GM23338 (cell line): ENCODE results near the gene DNAH9. TPM values are rescaled to one million over a fixed set of nuclear protein-coding genes. Genes with fewer than 3 reads are reported as not detected.

Source experiments
- ATAC-seq: fragments of 200-7000 bp; cut with Tn5 transposase; 3 replicates; pipeline ENCODE4 v1.9.1; 2020
- DNase-seq: peaks from one replicate; pipeline ENCODE4 v3.0.0-alpha.2; 2015; ENCODE audit warnings: low spot score
- H2AFZ ChIP-seq: fragments of 200-600 bp; sonication (generic); 2 replicates; pipeline ENCODE4 v1.8.0; 2016; ENCODE audit warnings: antibody characterized with exemption, mild to moderate bottlenecking, moderate library complexity
- H3F3A ChIP-seq: fragments of 200-600 bp; sonication (generic); replicated peaks from 2 replicates; pipeline ENCODE4 v1.8.0; 2017; ENCODE audit warnings: antibody characterized with exemption, mixed run types, low read depth
- H3K27ac ChIP-seq: fragments of 200-600 bp; sonication (generic); 2 replicates; pipeline ENCODE4 v1.6.1; 2016; ENCODE audit warnings: low read depth
- H3K27me3 ChIP-seq: fragments of 200-600 bp; sonication (generic); 2 replicates; pipeline ENCODE4 v1.8.0; 2016; ENCODE audit warnings: mild to moderate bottlenecking, mixed run types, moderate library complexity; ENCODE audit not compliant: insufficient read depth
- H3K36me3 ChIP-seq: fragments of 200-600 bp; sonication (generic); 2 replicates; pipeline ENCODE4 v1.8.0; 2016; ENCODE audit warnings: mild to moderate bottlenecking; ENCODE audit not compliant: insufficient read depth
- H3K4me1 ChIP-seq: fragments of 200-600 bp; sonication (generic); 2 replicates; pipeline ENCODE4 v1.8.0; 2016; ENCODE audit warnings: mild to moderate bottlenecking, moderate library complexity; ENCODE audit not compliant: insufficient read depth
- H3K4me2 ChIP-seq: fragments of 200-600 bp; sonication (generic); 2 replicates; pipeline ENCODE4 v1.7.1; 2017; ENCODE audit warnings: mixed run types
- H3K4me3 ChIP-seq: fragments of 200-600 bp; sonication (generic); 2 replicates; pipeline ENCODE4 v1.6.1; 2016; ENCODE audit warnings: mixed run types
- H3K79me2 ChIP-seq: fragments of 200-600 bp; sonication (generic); replicated peaks from 2 replicates; pipeline ENCODE4 v1.8.0; 2017; ENCODE audit warnings: mild to moderate bottlenecking; ENCODE audit not compliant: insufficient read depth
- H3K9me2 ChIP-seq: fragments of 200-600 bp; sonication (generic); 2 replicates; pipeline ENCODE4 v1.8.0; 2017; ENCODE audit not compliant: insufficient read depth
- H4K20me1 ChIP-seq: fragments of 200-600 bp; sonication (generic); replicated peaks from 2 replicates; pipeline ENCODE4 v1.8.0; 2017; ENCODE audit warnings: mild to moderate bottlenecking; ENCODE audit not compliant: insufficient read depth
- H3K27ac Mint-ChIP-seq: 2 replicates; pipeline ENCODE4 v1.8.0; 2020; ENCODE audit warnings: inconsistent platforms, mild to moderate bottlenecking, moderate library complexity, mixed read lengths
- H3K27me3 Mint-ChIP-seq: 3 replicates; pipeline ENCODE4 v1.8.0; 2022; ENCODE audit warnings: low read depth, mild to moderate bottlenecking, moderate library complexity, mixed read lengths, inconsistent platforms; ENCODE audit not compliant: insufficient read depth, poor library complexity
- H3K36me3 Mint-ChIP-seq: 3 replicates; pipeline ENCODE4 v1.8.0; 2021; ENCODE audit warnings: low read depth, mild to moderate bottlenecking, inconsistent platforms, moderate library complexity, mixed read lengths
- H3K4me1 Mint-ChIP-seq: 3 replicates; pipeline ENCODE4 v1.8.0; 2020; ENCODE audit warnings: mild to moderate bottlenecking, inconsistent platforms, mixed read lengths
- H3K4me3 Mint-ChIP-seq: 3 replicates; pipeline ENCODE4 v1.8.0; 2021; ENCODE audit warnings: moderate library complexity, mild to moderate bottlenecking, inconsistent platforms, mixed read lengths
- H3K9me3 Mint-ChIP-seq: 3 replicates; pipeline ENCODE4 v1.8.0; 2020; ENCODE audit warnings: moderate library complexity, mild to moderate bottlenecking, inconsistent platforms, mixed read lengths
- CREB1 ChIP-seq: fragments of 250-450 bp; sonication (Bioruptor Pico); IDR thresholded peaks from 2 replicates; pipeline ENCODE4 v1.5.0; 2020; ENCODE audit warnings: low read depth, mild to moderate bottlenecking, moderate library complexity
- ETS1 ChIP-seq: IDR thresholded peaks from 2 replicates; pipeline ENCODE4 v1.6.1; 2016; ENCODE audit warnings: antibody characterized with exemption
- JUNB ChIP-seq: IDR thresholded peaks from one replicate; pipeline ENCODE4 v1.6.1; 2016; ENCODE audit warnings: antibody characterized with exemption; ENCODE audit not compliant: unreplicated experiment
- POLR2AphosphoS5 ChIP-seq: IDR thresholded peaks from 2 replicates; pipeline ENCODE4 v1.6.1; 2016; ENCODE audit warnings: antibody characterized with exemption, low read depth
- ZNF331 ChIP-seq: fragments of 250-450 bp; sonication (Bioruptor Pico); IDR thresholded peaks from 2 replicates; pipeline ENCODE4 v1.5.0; 2020; ENCODE audit warnings: low read depth, mild to moderate bottlenecking, moderate library complexity
- ZNF462 ChIP-seq: fragments of 250-450 bp; sonication (Bioruptor Pico); IDR thresholded peaks from 2 replicates; pipeline ENCODE4 v1.5.0; 2020; ENCODE audit warnings: mild to moderate bottlenecking, moderate library complexity
- polyA plus RNA-seq: library from polyadenylated mRNA; unstranded; fragments of >200 nt; fragmentation: Nextera tagmentation; extraction: Ambion mirVana; gene quantifications from 2 replicates; pipeline ENCODE4 v1.2.1, GENCODE V29; 2016
- total RNA-seq: library from RNA; depleted of rRNA; stranded (reverse); fragments of >200 nt; shearing (Covaris generic); gene quantifications from 2 replicates; pipeline ENCODE4 v1.2.3, GENCODE V29; 2014
- TF ChIP-seq, protein P1 (sequence below), 2 experiments: fragments of 200-600 bp in 1 of 2; sonication (generic) in 1 of 2; conservative IDR thresholded peaks; 2 replicates each; pipeline versions ENCODE4 v1.5.1 to v1.6.1; 2016 to 2017; ENCODE audit warnings: antibody characterized with exemption in 2 of 2, low read depth in 2 of 2, mild to moderate bottlenecking in 2 of 2, moderate library complexity in 1 of 2

Gene DNAH9
- total and polyA plus RNA-seq, 2 experiments from 2014 or later = not detected

GRCh38 chr17:11622492-11622891 is 24.2 kb downstream of the DNAH9 start:
- no peak overlapping the region for H3K4me3 ChIP-seq
- no peak overlapping the region for H3K27ac ChIP-seq
- no peak overlapping the region for H3K4me2 ChIP-seq
- peaks cover 9% of the 10 kb centered on the region for H3K27me3 Mint-ChIP-seq
- DNase-seq = no peak
- TF ChIP-seq ZNF331 (no peak), POLR2AphosphoS5 (no peak), ZNF462 (no peak), JUNB (no peak), ETS1 (no peak), CREB1 (CRISPR knock-in tag) (no peak)
- TF ChIP-seq, protein P1, sequence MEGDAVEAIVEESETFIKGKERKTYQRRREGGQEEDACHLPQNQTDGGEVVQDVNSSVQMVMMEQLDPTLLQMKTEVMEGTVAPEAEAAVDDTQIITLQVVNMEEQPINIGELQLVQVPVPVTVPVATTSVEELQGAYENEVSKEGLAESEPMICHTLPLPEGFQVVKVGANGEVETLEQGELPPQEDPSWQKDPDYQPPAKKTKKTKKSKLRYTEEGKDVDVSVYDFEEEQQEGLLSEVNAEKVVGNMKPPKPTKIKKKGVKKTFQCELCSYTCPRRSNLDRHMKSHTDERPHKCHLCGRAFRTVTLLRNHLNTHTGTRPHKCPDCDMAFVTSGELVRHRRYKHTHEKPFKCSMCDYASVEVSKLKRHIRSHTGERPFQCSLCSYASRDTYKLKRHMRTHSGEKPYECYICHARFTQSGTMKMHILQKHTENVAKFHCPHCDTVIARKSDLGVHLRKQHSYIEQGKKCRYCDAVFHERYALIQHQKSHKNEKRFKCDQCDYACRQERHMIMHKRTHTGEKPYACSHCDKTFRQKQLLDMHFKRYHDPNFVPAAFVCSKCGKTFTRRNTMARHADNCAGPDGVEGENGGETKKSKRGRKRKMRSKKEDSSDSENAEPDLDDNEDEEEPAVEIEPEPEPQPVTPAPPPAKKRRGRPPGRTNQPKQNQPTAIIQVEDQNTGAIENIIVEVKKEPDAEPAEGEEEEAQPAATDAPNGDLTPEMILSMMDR (conservative IDR thresholded peaks at IDR 0.05; ENCODE audit: low read depth in 2 of 2) = no peak
- H2AFZ ChIP-seq = no peak overlapping the region
- no peaks in the 10 kb centered on the region for H3K79me2 ChIP-seq
- no peaks in the 10 kb centered on the region for H4K20me1 ChIP-seq
- H3K4me1 Mint-ChIP-seq = no peaks in the 10 kb centered on the region
- no peak overlapping the region for H3K4me3 Mint-ChIP-seq
- no peaks in the 10 kb centered on the region for H3K4me1 ChIP-seq
- peaks cover 13% of the 10 kb centered on the region for H3K9me3 Mint-ChIP-seq
- H3K36me3 ChIP-seq = no peaks in the 10 kb centered on the region
- peaks cover 49% of the 10 kb centered on the region for H3K36me3 Mint-ChIP-seq
- no peaks in the 10 kb centered on the region for H3K9me2 ChIP-seq
- H3K27me3 ChIP-seq = no peaks in the 10 kb centered on the region
- no peak for ATAC-seq
- H3F3A ChIP-seq = no peaks in the 10 kb centered on the region
- H3K27ac Mint-ChIP-seq = no peak overlapping the region
